ENCODE results near the gene CCM2L.
A peak's percentile ranks its signal among the peaks of the same experiment; 100 is the strongest.

CCM2L gene

DNA sequence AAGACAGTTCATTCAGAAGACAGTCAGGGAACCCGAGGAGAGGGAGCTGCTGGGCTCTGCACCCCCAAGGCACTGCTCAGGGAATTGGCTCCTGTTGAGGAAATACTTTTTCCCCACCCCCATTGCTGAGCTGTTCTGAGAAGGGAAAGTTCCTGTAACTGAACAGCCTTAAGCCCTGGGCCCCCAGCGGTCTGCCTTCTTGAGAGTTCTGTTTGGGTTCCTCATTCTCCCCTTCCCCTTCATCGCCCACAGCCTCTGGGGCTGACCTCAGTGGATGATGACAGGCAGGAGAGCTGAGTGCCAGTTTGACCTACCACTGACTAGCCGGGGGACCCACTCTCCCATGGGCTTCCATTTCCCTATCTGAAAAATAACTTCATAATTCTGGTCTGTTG lies 52.5 kb downstream of the CCM2L start:
- peak; percentile 86 for DNase-seq

DNA sequence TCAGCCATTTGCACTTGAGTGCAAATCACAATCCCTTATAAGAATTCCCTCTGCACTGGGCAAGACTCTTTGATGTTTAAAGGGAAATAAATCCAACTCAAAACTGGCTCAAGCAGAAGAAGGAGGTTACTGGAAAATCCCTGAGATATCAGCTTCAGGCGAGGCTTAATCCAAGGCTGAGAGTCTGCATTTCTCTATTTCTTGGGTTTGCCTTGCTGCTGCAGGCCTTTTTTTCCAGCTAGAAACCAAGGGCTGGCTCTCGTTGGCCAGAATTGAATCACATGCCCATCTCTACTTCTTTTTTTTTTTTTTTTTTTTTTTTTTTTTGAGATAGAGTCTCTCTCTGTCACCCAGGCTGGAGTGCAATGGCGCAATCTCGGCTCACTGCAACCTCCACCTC lies 53.5 kb downstream of the CCM2L start:
- DNase-seq = no peak

DNA sequence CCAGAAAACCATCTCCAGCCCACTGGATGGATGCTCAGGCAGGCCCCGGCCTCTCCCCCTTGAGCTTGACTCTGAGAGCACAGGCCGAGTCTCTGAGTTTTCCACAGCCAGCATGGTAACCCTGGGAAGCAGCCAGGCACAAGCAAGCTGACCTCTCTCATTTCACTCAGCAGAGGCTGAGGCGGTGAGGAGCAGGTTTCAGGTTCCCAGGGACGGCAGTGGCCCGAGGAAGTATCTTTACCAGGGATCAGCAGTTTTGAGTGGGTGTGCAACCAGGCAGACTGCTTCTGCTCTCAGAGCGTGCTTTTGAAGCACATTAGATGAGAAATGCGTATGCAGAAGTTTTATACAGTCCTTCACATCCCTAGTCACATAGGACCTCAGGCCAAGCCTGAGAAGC lies 54.4 kb downstream of the CCM2L start:
- DNase-seq = no peak

DNA sequence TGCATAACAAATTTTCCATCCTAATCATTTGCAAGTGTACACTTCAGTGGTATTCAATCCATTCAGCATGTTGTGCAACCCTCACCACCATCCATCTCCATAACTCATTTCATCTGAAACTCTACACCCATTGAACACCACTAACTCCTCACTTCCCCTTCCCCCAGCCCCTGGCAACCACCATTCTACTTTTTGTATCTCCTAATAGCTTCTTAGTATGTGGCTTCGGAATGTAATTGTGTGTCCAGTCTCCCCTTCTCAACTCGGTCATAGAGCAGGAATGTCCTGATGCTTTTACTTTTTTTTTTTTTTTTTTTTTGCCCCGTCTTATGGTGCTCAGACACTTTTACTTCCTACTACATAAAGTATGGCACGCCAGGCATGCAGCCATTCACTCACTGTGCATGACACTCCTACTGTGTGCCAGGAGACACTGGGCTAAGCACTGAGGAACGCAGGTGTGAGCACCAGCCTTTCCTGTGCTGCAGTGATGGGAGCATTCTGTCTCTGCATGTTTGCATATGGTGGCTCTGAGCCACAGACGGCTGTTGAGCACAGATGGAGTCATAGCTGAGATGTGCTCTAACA lies 57.1 kb downstream of the CCM2L start:
- peak; percentile 17 for DNase-seq

DNA sequence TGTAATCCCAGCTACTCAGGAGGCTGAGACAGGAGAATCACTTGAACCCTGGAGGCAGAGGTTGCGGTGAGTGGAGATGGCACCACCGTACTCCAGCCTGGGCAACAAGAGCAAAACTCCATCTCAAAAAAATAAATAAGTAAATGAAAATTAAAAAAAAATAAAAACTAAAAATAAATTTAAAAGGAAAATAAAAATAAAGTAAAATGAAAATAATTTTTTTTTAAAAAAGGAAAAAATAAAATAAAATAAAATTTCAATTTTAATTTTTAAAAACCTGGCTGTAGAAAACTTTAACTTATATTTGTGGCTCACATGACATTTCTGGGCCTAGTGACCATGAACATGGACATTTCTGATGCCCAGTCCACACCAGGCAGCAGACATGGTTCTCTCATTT lies 57.9 kb downstream of the CCM2L start:
- DNase-seq = no peak

DNA sequence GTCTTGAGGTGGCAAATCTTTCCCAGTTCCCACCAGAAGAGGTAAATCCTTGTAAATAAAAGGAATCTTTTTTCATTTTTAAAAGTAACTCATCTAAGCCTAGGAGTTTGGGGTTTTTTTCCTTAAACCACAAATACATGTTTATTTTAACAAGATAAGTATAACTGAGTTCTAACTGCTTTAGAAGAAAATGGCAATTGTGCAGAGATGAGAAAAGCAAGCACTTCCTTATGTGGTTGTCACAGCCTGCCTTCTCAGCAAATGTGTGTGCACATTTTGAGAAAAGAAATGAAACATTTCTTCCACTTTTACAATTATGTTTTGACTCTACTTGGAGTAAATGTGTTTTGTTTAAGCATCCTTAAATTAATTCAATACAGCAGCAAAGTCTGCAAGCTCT lies 59.5 kb downstream of the CCM2L start:
- DNase-seq = no peak

DNA sequence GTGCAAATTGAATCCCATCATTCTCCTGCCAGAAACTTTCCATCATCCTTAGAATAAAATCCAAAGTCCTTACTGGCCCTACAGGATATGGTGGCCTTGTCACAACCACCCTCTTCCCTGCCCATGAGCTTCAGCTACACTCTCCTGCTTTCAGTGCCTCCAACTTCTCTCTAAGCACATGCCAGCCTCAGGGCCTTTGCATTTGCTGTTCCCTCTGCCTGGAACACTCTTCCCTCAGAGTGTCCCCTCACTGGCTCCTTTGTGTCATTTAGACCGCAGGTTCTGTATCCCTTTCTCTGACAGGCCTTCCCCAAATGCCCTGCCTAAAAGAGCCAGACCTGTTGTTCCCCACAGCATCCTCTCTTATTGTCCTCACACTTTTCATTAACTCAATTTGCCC lies 60.0 kb downstream of the CCM2L start:
- no peak for DNase-seq

DNA sequence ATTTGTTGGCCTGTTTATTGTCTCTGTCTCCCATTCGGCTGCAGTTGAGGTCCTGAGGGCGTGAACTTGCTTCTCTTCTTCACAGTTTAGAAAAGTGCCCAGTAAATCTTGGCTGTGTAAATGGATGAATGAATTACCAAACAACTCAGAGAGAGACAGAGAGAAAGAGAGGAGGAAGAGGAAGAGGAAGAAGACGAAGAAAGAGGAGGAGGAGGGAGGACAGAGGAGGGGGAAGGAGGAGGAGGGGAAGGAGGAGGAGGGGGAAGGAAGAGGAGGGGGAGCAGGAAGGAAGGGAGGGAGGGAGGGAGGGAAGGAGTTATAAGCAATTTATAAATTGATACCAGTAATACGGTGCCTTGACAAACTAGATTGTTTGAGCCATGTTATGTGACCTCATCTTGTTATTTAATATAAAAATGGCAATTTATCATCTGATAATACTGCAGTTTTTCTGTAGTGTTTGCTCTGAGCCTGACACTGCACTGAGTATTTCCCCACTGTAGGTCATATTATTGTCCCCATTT lies 60.5 kb downstream of the CCM2L start:
- DNase-seq = no peak

DNA sequence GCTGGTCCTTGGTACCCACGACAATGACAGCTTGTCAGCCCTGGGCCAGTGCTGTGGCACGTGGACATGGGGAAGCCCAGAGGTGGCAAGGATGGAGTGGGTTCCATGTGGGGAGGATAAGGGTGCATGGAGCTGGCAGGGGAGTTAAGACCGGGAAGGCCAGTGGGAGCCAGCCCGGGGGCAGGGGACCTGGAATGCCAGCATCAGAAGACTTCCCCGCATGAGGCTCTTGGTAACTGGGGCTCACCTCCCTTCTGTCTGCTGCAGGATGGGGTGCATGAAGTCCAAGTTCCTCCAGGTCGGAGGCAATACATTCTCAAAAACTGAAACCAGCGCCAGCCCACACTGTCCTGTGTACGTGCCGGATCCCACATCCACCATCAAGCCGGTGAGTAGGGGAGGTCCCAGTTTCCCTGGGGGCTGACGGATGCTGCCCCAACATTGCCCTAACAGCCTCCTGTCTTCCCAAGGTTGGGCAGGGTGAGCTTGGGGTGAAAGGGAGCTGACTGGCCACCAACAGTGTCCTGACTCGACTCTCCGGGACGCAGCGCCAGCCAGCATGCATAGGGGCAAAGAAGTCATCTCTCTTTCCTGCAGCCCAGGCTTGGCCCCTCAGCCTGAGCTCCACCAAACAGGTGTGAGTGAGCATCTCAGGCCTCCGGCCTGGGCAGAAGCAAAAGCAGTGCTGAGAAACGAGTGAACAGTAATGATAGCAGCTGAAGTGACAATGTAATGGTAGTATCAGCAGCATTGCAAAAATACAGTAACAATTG lies 61.3 kb downstream of the CCM2L start:
- no peak for DNase-seq

DNA sequence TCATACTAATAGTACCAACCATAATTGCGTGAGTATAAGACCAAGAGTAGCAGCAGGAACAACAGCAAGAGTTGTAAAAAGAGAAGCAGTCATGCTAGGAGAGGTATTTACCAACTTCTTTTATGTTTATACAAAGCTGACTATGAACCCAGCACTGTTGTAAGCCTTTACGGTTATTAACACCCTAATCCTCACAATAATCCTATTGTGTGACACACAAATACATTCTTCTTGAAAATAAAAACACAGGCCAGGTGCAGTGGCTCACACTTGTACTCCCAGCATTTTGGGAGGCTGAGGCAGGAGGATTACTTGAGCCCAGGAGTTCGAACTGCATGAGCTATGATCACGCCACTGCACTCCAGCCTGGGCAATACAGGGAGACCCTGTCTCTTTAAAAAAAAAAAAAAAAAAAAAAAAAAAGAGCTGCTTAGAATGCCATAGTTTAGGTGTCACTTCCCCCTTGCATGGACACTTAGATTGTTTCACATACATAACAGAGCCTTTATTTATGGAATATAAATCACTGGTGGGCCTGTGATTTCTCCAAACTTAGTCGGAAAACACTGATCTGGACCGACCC lies 62.0 kb downstream of the CCM2L start:
- no peak for DNase-seq

DNA sequence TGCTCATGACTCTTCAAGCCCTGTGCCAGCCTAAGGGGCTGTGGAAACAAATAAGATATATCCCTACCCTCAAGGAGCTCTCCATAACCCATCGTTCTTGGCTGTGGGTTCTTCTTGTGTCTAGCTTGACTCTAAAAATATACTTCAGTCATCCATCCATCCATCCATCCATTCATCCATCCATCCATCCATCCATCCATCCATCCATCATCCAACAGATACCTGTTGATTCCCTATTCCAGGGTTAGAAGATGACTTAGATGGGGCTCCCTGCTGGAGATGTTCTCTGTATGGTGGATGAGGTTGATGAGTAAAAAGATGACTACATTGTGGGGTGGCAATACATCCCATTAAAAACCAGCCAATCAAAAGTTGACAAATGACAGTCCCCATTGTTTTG lies 65.3 kb downstream of the CCM2L start:
- DNase-seq = no peak

DNA sequence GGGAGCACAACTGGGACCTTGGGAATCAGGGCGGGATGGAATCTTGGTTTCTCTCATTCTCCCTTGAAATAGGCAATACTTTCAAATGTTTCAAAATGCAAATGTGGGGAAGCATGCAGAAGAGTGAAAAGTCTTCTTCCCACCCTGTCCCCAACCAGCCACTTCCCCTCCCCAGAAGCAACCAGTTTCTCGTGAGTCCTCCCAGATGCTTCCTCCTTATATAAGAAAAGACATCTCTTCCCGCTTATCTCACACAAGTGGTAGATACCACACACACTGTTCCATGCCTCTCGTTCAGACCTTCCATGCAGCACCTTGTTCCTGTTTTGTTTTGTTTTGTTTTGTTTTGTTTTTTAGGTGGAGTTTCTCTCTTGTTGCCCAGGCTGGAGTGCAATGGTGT lies 67.0 kb downstream of the CCM2L start:
- no peak for DNase-seq

DNA sequence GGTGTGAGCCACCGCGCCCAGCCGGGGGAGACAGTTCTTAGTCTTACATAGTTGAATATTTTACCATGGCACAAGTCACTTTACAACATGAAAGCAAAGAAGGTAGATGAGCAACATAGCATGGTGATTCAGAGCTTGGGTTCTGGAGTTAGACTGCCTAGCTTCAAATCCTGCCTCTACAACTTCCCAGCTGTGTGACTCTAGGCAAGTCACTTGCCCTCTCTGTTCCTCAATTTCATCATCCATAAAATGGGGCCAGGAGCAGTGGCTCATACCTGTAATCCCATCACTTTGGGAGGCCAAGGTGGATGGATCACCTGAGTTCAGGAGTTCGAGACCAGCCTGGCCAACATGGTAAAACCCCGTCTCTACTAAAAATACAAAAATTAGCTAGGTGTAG lies 68.1 kb downstream of the CCM2L start:
- DNase-seq = no peak

DNA sequence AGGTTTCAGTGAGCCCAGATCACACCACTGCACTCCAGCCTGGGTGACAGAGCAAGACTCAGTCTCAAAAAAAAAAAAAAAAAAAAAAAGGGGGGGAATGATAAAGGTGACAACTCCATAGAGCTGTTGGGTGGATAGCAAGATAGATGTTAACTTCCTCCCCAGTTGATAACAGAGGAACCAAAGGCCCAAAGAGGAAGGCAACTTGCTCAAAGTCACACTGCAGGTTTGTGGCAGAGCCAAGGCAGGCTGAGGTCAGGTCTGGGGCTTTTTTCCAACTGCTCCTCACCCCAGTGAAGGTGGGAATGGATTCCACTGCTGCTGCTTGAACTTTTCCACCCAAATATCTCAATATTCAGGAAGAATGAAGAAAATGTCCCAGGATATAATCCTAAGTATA lies 68.6 kb downstream of the CCM2L start:
- DNase-seq = peak; percentile 40

DNA sequence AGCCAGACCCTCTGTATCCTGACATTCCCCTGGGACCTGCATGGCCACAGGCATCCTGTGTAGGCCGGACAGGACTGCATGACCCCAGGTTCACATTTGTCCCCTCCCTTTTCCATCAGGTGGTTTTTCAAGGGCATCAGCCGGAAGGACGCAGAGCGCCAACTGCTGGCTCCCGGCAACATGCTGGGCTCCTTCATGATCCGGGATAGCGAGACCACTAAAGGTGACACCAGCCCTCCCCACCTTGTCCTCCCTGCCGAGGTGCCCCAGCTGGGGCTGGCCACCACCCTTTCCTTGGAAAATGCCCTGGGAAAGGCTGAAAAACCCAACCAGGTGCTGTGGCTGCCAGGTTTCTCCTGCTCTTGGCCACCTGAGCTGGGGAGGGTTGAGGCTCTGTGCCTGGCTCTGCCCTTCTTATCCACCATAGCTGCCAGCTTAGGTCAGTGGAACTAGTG lies 69.4 kb downstream of the CCM2L start:
- no peak for DNase-seq

DNA sequence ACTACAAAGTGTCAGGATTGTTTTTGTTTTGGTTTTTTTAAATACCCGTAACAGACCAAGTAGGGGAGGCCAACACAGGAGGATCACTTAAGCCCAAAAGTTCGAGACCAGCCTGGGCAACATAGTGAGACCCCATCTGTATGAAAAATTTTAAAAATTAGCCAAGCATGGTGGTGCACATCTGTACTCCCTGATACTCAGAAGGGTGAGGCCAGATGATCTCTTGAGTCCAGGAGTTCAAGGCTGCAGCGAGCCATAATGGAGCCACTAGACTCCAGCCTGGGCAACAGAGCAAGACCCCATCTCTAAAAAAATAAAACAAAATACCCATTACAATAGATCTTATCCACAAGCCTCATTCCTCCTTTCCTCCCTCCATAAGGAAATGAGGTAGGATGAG lies 70.5 kb downstream of the CCM2L start:
- no peak for DNase-seq
